Forelimb muscle (tissue), 1 donor: ENCODE data around the gene FOXI3. TPM values are rescaled to one million over a fixed set of nuclear protein-coding genes. Genes with fewer than 3 reads are reported as not detected.

Experiments used
- DNase-seq: peaks from one replicate; pipeline ENCODE4 v3.0.0-alpha.2; 2013; ENCODE audit warnings: low read depth
- polyA plus RNA-seq: library from polyadenylated mRNA; unstranded; fragments of 120-200 nt; gene quantifications from one replicate; pipeline ENCODE4 v1.2.1, GENCODE V29; 2013; ENCODE audit not compliant: insufficient read length

FOXI3 gene
- 0.05 TPM for polyA plus RNA-seq

DNA sequence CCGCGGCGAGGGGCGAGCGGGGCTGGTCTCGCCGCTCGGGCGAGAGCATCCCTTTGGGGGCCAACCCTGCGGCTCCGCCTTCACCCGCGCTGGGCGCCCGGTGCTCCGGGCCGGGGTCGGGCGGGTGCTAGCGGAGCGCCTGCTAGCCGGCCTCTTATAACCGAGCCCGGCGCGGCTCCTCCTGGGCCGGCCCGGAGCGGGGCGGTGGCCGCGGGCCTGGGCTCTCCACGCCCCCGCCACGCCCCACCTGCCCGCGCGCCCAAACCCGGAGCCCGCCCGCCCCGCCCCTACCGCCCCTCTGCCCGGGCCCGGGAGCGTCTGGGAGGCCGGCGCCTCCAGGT is at the start of gene FOXI3:
FOXI3 (minus strand) TSS at position 129 of the 341 bp plus-strand sequence. CDS start 158 bp downstream, outside the sequence.
- DNase-seq, result no peak

DNA sequence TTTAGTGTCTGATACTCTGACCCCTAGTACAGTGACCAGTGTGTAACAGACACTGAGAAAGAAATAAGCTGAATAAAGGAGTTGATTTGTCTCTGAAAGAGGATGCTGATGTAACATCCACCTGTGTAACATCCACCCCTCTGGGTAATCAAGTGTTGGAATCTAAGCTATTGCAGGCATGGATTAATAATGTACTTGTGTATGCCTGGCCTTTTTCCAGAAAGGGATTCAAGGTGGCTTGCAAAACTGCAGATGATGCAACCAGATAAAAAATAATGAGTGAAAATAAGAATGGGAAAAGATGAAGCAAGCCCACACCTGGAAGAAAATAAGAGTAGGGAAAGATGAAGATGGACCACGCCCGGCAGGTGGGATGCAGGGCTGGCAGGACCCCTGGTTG is 48.2 kb upstream of the FOXI3 start:
- no peak for DNase-seq

DNA sequence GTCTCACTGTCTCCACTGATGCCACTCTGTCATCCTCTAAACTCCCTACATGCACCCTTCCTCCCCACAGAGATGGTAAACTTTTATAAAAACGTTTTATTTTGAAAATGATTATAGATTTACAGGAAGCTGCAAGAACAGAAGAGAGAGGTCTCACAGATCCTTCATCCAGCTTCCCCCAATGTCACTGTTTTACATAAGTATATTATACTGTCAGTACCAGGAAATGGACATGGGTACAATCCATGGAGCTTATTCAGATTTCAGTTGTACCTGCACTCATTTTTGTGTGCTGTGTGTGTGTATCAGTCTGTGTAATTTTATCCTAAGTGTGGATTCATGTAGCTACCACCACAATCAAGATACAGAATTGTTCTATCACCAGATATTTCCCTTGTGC is 46.7 kb upstream of the FOXI3 start:
- no peak for DNase-seq

DNA sequence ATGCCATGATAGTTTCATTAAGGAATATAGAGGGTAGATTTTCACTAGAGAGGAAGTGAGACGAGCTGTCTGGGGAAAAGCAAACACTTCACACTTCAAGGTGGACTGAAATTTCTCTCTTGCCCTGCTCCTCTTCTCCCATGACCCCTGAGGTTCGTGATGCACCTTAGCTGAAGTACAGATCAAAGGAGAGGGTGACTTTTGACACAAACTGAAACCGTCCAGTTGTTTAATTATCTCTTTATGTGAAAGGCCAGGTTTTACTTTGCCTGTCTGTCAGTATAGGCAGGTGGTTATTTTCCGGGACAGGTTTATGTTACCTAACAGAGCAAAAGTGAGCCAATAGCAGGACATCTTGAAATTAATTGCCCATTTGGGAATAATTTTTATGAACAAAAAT is 41.0 kb upstream of the FOXI3 start:
- no peak for DNase-seq

DNA sequence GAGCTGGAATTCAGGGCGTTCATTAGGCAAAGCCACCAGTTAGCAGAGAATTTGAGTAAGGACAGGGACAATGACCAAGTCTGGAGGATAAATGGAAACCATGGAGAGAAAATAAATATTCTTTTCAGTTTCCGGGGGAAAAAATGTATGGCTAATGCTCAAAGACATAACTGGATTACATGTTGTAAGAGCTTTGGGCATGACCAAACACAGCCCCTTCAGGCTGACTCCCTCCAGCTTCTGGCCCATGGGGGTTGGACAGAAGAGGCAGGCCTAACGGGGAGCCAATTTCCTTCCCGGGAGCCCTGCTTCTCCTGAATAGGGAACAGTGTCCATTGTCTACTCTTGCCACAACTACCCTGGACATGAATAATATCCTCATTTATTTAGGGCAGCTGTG is 39.5 kb upstream of the FOXI3 start:
- DNase-seq, result no peak

DNA sequence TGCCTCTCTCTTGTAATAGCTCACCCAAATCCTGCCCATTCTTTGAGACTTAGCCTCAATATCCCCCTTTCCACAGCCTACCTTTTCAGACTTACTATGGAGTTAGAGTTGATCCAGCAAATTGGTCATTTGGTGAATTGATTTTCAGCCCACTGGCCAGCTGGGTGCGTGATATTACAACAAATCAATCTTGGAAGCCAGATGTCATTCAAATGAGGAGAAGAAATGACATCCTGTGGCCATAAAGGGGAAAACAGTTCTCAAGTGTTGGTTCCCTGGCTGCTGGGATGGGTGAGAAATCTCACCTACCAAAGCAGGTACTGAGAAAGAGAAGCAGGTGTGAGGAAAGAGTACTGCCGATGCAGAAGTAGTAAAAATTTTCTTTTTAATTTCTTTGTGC is 36.7 kb upstream of the FOXI3 start:
- DNase-seq, result no peak

DNA sequence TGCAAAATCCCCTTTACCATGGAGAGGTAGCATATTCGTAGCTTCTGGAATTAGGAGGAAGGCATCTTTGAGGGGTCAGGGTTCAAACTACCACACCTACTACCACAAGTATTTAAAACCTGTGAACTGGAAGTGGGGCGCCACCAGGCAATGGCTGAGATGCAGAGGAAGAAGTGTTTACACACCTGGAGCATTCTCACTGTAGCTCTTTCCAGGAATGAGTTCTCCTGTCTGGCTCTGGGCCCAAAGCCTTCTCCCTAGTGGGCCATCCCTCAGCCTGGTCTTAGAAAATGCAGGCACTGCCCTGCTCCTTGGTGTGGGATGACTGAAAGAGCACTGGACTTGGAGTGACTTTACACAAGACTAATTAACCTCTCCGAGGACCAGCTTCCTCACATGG is 30.7 kb upstream of the FOXI3 start:
- no peak for DNase-seq

DNA sequence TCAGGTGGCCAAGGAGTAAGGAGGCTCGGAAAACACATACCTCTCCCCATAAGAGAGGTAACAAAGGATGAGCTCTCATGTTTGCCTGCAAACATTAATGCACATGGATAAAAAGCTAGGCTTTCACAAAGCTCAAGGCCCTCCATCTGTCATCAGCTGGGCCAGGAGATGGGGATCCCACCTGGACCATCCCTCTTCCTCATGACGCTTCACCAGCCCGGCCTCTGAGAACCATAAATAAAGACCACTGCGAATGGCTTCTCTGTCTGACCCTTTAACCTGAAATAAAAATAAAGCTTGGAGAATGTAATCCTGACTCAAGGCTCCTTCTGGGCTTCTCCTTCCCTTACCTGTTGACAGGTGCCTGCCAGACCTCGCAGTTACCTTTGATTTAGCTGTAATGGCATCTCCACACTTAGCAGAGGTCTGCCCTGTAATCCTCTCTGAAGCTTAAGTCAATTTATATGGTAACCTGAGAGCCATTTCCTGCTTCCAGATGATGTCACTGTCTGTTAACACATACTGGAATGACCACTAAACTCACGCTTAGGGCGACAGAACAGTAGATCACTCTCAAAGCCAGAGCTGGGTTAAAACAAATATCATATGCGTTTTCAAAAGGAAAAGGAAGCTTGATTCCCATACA is 29.3 kb upstream of the FOXI3 start:
- no peak for DNase-seq

DNA sequence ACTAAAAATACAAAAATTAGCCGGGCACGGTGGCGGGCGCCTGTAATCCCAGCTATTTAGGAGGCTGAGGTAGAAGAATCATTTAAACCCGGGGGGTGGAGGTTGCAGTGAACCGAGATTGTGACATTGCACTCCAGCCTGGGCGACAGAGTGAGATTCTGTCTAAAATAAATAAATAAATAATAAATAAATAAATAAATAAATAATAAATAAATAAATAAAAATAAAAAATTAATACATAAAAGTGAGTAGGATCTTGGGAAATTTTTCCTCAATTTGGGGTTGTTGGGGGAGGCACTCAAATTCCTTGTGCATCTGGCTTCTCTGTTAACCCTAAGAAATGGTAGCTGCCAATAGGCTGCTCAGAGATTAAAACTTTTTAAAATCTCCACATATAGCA is 20.3 kb upstream of the FOXI3 start:
- DNase-seq, result no peak

DNA sequence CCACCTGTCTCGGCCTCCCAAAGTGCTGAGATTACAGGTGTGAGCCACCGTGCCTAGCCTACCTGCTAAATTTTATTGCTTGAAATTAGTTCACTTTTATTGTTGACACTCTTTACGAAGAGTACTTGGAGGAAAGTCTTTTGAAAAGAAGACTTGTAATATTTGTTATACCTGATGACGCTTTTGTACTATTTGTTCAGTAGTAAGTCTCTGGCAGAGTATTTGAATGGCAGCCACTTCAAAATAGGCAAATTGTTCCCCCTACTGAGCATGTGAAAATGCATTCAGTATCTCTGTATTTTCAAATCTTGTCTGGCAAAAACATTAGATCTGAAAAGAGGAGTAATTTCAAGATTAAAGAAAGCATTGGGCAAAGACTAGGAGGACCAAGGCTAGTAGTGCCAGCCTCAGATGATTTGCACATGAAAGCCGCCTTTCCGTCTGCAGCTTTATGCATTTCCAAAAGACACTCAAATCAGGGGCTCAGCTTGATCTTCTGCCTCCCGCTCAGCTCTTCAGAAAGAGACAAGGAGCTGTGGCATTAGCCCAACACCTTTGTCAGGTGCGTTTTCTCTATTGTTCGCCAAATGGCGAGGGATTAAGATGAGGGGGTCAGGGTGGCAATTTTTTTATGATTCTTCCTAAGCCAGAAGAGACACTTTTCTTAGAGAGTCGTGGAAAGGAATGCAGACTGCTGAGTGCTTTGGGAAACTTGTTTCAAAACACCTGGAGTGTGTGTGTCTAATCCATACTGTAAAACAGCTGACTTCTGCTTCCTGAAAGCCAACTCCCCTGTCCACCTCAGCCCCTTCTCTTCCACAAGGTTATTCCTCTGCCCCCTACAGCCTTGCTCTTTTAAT is 18.8 kb upstream of the FOXI3 start:
- no peak for DNase-seq

DNA sequence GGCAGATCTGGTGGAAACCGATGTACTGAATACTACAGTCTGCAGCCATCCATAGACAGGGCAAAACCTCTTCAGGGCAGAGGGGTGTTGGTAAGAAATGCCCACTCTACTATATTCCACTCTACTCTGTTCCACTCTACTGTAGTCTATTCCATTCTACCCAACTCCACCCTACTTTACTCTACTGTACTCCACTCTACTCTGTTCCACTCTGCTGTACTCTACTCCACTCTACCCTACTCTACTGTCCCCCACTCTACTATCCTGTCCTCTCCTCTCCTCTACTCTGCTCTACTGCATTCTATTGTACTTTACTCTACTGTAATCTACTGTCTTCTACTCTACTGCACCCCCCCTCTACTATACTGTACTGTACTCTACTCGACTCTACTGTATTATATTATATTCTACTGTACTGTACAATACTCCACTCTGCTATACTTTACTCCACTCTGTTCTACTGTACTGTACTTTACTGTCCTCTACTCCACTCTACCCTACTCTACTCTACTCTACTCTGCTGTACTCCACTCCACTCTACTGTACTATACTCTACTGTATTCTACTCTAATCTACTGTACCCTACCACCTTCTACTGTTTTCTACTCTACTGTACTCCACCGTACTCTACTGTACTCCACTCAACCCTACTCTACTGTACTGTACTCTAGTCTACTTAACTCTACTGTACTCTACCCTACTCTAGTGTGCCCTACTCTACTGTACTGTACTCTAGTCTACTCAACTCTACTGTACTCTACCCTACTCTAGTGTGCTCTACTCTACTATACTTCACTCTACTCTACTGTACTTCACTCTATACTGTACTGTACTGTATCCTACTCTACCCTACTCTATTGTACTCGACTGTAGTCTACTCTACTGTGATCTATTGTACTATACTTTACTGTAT is 17.0 kb upstream of the FOXI3 start:
- DNase-seq, result no peak

DNA sequence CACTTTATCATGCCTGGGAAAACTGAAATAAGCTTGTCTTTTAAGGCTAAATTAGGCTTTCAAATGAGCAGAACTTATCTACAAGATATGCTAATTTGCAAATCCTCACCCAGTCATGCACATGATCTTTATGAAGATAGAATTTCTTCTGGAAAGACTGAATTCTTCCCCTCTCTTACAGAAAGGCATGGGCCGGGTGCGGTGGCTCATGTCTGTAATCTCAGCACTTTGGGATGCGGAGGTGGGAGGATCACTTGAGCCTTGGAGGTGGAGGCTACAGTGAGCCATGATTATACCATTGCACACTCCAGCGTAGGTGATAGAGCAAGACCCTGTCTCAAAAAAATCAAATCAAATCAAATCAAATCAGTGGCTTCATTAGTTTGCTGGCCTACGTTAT is 11.7 kb upstream of the FOXI3 start:
- DNase-seq, result no peak

DNA sequence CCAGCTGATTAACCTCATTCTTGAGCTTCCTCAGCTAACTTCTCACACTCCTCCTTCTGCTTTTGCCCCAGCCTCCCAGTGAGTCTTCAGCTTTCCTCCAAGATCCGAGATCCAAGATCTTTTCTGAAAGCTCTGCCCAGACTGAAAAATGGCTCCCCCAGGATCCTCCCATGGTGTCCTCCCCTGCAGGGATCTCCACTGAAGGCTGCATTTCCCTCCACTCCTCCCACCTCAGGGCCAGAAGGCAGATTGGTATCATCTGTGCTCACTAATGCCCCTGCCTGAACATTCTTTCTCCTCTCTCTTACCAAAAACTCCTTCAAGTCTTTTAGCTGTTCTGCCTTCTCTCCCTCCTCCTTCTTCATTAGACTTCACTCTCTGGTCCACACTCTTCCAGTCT is 6.1 kb upstream of the FOXI3 start:
- DNase-seq, result no peak

DNA sequence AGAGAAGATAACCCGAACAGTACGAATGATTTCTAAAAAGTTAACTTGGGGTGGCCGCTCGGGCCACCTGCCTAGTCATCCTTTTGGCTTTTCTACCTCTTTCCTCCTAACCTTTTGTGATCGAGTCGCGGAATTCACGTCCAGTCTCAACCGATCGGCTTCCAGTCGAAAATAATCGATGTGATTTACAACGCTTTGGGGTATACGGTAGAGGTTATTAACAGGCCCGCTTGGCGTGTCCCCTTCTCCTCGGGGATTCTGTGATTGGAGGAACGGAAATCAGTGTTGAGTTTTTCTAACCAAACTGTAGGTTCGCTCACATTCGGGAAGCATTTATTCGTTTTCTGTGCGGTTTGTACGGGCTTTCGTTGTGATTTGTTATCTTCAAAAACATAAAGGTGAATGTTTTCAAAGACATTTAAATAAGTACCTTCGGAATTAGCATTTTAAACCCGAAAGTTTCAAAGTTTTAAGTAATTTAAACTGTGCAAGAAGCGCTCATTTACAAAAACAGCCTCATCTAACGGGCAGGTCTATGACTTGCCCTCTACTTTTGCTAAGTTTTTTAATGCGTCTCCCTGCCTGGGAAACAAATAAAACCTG is 588 bp upstream of the FOXI3 start:
- DNase-seq, result no peak

DNA sequence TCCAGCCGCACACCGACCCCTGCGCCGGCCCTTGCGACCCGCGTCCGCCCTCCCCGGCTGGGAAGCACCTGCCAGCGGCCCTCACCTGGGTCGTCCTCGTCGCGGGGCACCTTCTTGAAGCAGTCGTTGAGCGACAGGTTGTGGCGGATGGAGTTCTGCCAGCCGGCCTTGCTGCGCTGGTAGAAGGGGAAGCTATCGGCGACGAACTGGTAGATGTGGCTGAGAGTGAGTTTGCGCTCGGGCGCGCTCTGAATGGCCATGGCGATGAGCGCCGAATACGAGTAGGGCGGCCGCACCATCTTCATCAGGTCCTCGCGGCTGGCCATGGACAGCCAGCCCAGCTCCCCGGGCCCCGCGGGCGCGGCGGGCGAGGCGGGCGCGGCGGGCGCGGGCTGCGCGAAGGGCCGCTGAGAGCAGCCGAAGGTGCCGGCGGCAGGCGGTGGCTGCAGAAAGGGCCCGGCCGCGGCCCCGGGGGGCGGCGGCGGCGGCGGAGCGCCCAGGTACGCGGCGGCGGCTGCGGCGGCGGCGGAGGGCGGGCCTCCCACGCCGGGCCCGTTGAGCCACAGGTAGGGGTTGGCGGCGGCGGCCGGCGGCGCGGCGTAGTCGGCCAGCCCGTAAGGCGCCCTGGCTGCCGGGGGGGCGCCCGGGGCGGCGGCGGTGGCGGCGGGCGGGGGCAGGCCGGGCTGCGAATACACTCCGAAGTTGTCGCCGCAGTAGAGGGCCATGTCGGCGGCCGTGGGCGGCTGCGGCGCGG is 505 bp downstream of the FOXI3 start:
- no peak for DNase-seq

DNA sequence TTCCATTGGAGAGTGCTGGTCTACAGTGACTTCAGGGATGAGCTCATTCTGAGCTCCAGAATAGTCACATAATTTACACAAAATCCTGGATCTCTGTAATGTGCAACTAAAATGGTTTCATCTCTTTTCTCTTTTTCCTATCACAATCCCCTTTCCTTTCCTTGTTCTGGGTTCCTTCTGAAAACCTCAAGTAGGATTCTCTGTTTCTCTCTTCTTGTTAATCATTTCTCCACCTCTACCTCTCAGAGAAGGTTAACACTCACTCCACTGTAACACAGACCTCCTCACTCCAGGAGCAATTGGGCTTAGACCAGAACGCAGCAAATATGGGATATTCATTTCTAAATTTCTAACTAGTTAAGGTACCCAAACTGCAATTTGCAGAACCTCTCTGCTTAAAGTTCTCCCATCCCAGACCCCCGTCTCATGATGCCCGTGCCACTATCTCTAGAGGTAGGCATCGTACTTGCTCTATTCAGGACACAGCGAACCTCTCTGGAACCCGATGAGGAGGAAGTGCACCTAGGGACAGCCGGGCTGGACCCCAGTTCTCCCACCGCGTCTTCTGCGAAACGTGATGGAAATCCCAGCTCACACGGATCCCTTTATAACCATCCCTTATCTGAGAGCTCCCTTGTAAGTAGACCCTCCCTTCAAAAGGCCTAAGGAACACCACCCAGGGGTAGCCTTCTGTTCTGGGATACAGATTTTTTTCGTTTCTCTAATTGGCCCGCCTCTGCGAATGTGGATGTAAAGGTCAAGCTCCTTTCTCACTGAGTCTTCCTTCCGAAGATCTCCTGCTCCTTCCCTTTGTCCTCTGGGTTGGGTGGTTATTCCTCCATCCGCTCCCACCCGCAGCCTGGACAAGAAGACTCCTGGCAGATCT is 1.3 kb downstream of the FOXI3 start:
- DNase-seq, result no peak

DNA sequence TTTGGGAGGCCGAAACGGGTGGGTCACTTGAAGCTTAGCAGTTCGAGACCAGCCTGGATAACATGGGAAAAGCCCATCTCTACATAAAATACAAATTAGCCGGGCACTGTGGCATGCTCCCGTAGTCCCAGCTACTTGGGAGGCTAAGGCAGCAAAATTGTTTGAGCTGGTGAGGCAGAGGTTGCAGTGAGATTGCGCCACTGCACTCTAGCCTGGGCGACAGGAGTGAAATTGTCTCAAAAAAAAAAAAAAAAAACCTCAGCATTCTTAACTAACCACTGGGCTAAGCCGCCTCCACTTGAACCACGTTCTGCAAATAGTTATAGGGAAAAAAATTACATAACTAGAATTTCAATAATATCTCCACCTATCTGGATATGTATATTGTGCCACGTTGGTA is 2.3 kb downstream of the FOXI3 start:
- no peak for DNase-seq

DNA sequence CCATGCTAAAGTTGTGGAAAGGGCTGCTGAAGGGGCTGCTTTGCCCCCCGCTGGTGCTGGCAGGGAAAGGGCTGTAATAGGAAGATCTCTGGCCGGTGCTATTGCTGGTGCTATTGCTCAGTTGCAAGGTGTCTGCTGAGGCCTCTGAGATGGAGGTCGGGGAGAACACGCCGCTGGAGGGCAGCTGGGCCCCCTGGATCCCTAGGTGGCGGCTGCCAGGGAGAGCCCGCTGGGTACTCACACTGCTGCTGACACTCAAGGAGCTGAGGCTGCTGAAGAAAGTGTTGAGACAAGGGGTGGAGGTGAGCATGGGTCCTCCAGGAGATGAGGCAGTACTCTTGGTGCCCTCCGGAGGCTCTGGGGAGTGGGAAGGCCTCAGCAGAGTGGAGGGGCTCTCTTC is 4.2 kb downstream of the FOXI3 start:
- DNase-seq, result no peak

DNA sequence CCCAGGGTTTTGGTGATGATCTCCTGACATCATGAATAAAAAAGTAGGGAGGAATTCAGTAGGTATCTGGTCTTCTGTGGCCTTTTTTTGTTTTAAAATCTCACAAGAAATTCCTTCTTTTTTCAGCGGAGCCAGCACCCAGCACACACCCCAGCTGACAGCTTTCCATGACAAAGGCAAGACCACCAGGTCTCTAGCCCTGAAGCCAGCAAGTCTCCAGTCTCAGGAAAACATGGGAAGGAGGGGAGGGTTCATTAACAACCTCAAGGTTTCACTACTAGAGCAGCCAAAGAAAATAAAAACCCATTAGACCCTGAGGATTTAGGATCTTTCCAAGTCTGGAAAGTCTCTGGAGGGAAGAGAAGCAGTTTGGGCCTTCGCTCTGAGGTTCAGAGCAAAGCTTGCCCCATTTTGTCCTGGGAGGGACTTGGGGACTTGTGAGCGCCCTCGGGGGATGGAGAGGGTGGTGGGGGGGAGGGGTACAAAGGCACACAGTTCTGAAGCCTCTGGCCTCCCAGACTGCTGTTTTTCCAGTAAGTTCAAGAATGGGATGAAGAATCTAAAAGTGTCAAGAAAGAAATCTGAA is 9.0 kb downstream of the FOXI3 start:
- DNase-seq, result no peak

DNA sequence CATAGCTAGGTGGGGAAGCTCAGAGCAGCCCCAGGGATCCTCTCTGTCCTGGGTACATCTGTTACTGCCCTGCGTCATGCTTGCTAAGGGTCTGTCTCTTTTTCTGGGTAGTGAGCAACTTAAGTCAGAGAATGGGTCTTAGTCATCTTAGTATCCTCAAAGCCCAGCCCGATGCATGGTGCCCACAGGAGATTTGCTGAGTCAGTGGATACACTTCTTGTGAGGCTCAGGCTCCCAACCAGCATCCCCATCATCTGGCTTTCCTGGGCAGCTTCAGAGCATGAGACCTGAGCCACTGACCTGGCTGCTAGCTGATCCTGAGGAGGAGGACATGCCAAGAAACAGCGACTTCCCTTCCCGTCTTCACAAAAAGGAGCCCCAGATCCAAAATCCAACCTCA is 10.0 kb downstream of the FOXI3 start:
- DNase-seq, result no peak
